ENCODE data around the gene GALNT7. TPM values are rescaled to one million over a fixed set of nuclear protein-coding genes. Genes with fewer than 3 reads are reported as not detected.

Gene GALNT7
- total and polyA plus RNA-seq, 4 donors = 9.3 to 32.7 (median 14.3) TPM

- WGBS, 2 donors = 76 to 83% methylated on average over 2 of the region's 2 CpGs
- no peaks in the 10 kb centered on the region for H3K9me3 ChIP-seq (ENCODE audit: control insufficient read depth in 4 of 4, insufficient read depth in 3 of 4, low read length in 3 of 4)
- H3K9ac ChIP-seq (ENCODE audit: insufficient read depth in 1 of 2, low read length in 2 of 2) = no peak overlapping the region
- no peak overlapping the region for H3K27ac ChIP-seq (ENCODE audit: low read depth in 1 of 2, low read length in 1 of 2)
- DNase-seq (no peak), ATAC-seq (ENCODE audit: insufficient read depth, low FRiP score) (no peak)
- TF ChIP-seq CTCF (IDR thresholded peaks at IDR 0.05; ENCODE audit: control extremely low read depth, extremely low read depth) = no peak
- H3K4me3 ChIP-seq = no peak overlapping the region
- peaks cover 0 to 6% (median 0%) of the 10 kb centered on the region in 5 donors for H3K4me1 ChIP-seq (ENCODE audit: control insufficient read depth in 5 of 5, insufficient read depth in 5 of 5, low read length in 5 of 5)
- H3K27me3 ChIP-seq (ENCODE audit: control insufficient read depth in 3 of 3, insufficient read depth in 3 of 3, low read length in 2 of 3) = no peaks in the 10 kb centered on the region
- H3K36me3 ChIP-seq (ENCODE audit: control insufficient read depth in 4 of 4, insufficient read depth in 4 of 4, low read length in 4 of 4) = no peaks in the 10 kb centered on the region
These were observed 44.7 kb downstream of the GALNT7 start for GRCh38 chr4:173213296-173213695.

DNA sequence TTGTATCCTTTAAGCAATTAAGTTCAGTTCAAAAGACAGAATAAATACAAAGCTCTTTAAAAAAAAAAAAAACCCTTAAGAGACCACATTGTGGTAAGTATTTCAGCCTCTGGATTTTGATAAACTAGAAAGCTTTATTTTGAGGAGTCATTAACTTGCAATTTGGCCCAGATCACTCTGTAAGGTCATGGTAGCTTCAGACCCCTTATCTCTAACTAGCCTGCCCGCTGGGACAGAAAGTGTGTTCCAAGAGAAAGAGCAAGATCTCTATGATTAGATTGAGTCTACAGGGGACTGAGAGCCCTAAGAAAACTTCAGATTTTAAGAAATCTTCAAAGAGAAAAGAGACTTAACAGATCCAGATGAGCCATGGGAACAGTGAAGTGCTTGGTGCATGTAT, 45.6 kb downstream of the GALNT7 start:
- no peak overlapping the region for H3K27ac ChIP-seq (ENCODE audit: low read depth in 1 of 2, low read length in 1 of 2)
- TF ChIP-seq CTCF (IDR thresholded peaks at IDR 0.05; ENCODE audit: control extremely low read depth, extremely low read depth) = no peak
- WGBS, 2 donors = 76 to 86% methylated on average over 1 of the region's 1 CpG

DNA sequence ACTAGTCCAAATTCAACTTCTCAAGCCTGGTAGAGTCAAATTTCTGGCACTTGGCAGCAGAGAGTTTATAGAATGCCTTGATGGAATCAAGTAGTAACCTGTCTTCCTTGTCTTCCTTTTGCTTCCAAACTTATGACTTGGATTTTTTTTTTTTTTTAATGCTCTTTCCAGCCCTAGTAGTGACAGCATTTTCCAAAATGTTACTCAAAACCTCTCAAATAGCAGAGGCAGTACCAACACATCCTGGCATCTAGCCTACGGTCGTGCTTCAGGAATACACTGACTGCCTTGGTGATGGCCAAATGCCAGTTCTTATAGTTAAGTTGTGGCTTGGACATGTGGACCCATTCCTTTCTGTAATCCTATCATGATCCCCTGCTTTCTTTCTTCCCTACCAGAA, 46.0 kb downstream of the GALNT7 start:
- Histone ChIP-seq H3K36me3 (ENCODE audit: control insufficient read depth in 4 of 4, insufficient read depth in 4 of 4, low read length in 4 of 4) (no peaks in the 10 kb centered on the region), H3K4me3 (no peak overlapping the region), H3K27me3 (ENCODE audit: control insufficient read depth in 3 of 3, insufficient read depth in 3 of 3, low read length in 2 of 3) (no peaks in the 10 kb centered on the region), H3K4me1 (ENCODE audit: control insufficient read depth in 5 of 5, insufficient read depth in 5 of 5, low read length in 5 of 5) (peaks cover 0 to 8% (median 0%) of the 10 kb centered on the region in 5 donors), H3K9ac (ENCODE audit: insufficient read depth in 1 of 2, low read length in 2 of 2) (no peak overlapping the region), H3K9me3 (ENCODE audit: control insufficient read depth in 4 of 4, insufficient read depth in 3 of 4, low read length in 3 of 4) (no peaks in the 10 kb centered on the region), H3K27ac (ENCODE audit: low read depth in 1 of 2, low read length in 1 of 2) (no peak overlapping the region)
- no peak for DNase-seq
- no peak for TF ChIP-seq CTCF (IDR thresholded peaks at IDR 0.05; ENCODE audit: control extremely low read depth, extremely low read depth)
- no peak for ATAC-seq (ENCODE audit: insufficient read depth, low FRiP score)
- WGBS, 2 donors = 48 to 81% methylated on average over 2 of the region's 2 CpGs

More for the DNA sequence above, 45.6 kb downstream of the GALNT7 start:
- Histone ChIP-seq H3K4me3 (no peak overlapping the region), H3K36me3 (ENCODE audit: control insufficient read depth in 4 of 4, insufficient read depth in 4 of 4, low read length in 4 of 4) (no peaks in the 10 kb centered on the region), H3K9ac (ENCODE audit: insufficient read depth in 1 of 2, low read length in 2 of 2) (no peak overlapping the region), H3K27me3 (ENCODE audit: control insufficient read depth in 3 of 3, insufficient read depth in 3 of 3, low read length in 2 of 3) (no peaks in the 10 kb centered on the region), H3K4me1 (ENCODE audit: control insufficient read depth in 5 of 5, insufficient read depth in 5 of 5, low read length in 5 of 5) (peaks cover 0 to 8% (median 0%) of the 10 kb centered on the region in 5 donors), H3K9me3 (ENCODE audit: control insufficient read depth in 4 of 4, insufficient read depth in 3 of 4, low read length in 3 of 4) (no peaks in the 10 kb centered on the region)
- no peak for DNase-seq
- ATAC-seq (ENCODE audit: insufficient read depth, low FRiP score) = no peak

GRCh38 chr4:173217075-173217474, 48.5 kb downstream of the GALNT7 start:
- WGBS, 2 donors = 96 to 98% methylated on average over 1 of the region's 1 CpG
- no peak for TF ChIP-seq CTCF (IDR thresholded peaks at IDR 0.05; ENCODE audit: control extremely low read depth, extremely low read depth)
- Histone ChIP-seq H3K4me3 (no peak overlapping the region), H3K27ac (ENCODE audit: low read depth in 1 of 2, low read length in 1 of 2) (no peak overlapping the region), H3K4me1 (ENCODE audit: control insufficient read depth in 5 of 5, insufficient read depth in 5 of 5, low read length in 5 of 5) (peaks cover 0 to 8% (median 0%) of the 10 kb centered on the region in 5 donors), H3K9me3 (ENCODE audit: control insufficient read depth in 4 of 4, insufficient read depth in 3 of 4, low read length in 3 of 4) (no peaks in the 10 kb centered on the region), H3K9ac (ENCODE audit: insufficient read depth in 1 of 2, low read length in 2 of 2) (no peak overlapping the region), H3K27me3 (ENCODE audit: control insufficient read depth in 3 of 3, insufficient read depth in 3 of 3, low read length in 2 of 3) (no peaks in the 10 kb centered on the region), H3K36me3 (ENCODE audit: control insufficient read depth in 4 of 4, insufficient read depth in 4 of 4, low read length in 4 of 4) (no peaks in the 10 kb centered on the region)
- ATAC-seq (ENCODE audit: insufficient read depth, low FRiP score) (no peak), DNase-seq (no peak)
